Middle frontal gyrus (tissue), 1 donor: Measurements from ENCODE around the gene TMC1.

Experiments
- DNase-seq: peaks from one replicate; pipeline ENCODE4 v3.0.0-alpha.2; 2015; ENCODE audit warnings: low spot score; ENCODE audit errors: extremely low spot score

TMC1 gene

GRCh38 chr9:72601615-72602014, 80.2 kb downstream of the TMC1 start:
- no peak for DNase-seq

GRCh38 chr9:72612449-72612848, 91.0 kb downstream of the TMC1 start:
- DNase-seq = no peak

GRCh38 chr9:72614067-72614466, 92.7 kb downstream of the TMC1 start:
- no peak for DNase-seq

GRCh38 chr9:72615931-72616330, 94.5 kb downstream of the TMC1 start:
- no peak for DNase-seq

- no peak for DNase-seq
These were observed 97.4 kb downstream of the TMC1 start for GRCh38 chr9:72618811-72619210.

GRCh38 chr9:72622186-72622585, 100.8 kb downstream of the TMC1 start:
- DNase-seq = no peak

- no peak for DNase-seq
These were observed 101.7 kb downstream of the TMC1 start for GRCh38 chr9:72623156-72623555.

- no peak for DNase-seq
These were observed 105.7 kb downstream of the TMC1 start for GRCh38 chr9:72627147-72627546.

- DNase-seq = no peak
These were observed 106.6 kb downstream of the TMC1 start for GRCh38 chr9:72627956-72628540.

GRCh38 chr9:72633966-72634365, 112.6 kb downstream of the TMC1 start:
- DNase-seq = no peak

- no peak for DNase-seq
These were observed 113.8 kb downstream of the TMC1 start for GRCh38 chr9:72635197-72635596.

- DNase-seq = no peak
These were observed 115.2 kb downstream of the TMC1 start for GRCh38 chr9:72636621-72637020.

- no peak for DNase-seq
These were observed 122.2 kb downstream of the TMC1 start for GRCh38 chr9:72643651-72644050.

GRCh38 chr9:72646061-72646460, 124.7 kb downstream of the TMC1 start:
- no peak for DNase-seq

- DNase-seq = no peak
These were observed 127.1 kb downstream of the TMC1 start for GRCh38 chr9:72648324-72649126.

- no peak for DNase-seq
These were observed 127.7 kb downstream of the TMC1 start for GRCh38 chr9:72649127-72649442.

- DNase-seq = no peak
These were observed 128.8 kb downstream of the TMC1 start for GRCh38 chr9:72650206-72650605.

- no peak for DNase-seq
These were observed 134.6 kb downstream of the TMC1 start for GRCh38 chr9:72656021-72656420.

- no peak for DNase-seq
These were observed 135.6 kb downstream of the TMC1 start for GRCh38 chr9:72657023-72657422.

- DNase-seq = no peak
These were observed 137.3 kb downstream of the TMC1 start for GRCh38 chr9:72658703-72659102.

- DNase-seq = no peak
These were observed 140.2 kb downstream of the TMC1 start for GRCh38 chr9:72661401-72662135.

- DNase-seq = no peak
These were observed 144.0 kb downstream of the TMC1 start for GRCh38 chr9:72665421-72665820.

GRCh38 chr9:72667181-72667580, 145.8 kb downstream of the TMC1 start:
- DNase-seq = no peak
